Natural killer cell treated with Interleukin-12 subunit alpha and Interleukin-12 subunit beta and Interleukin-15 and Interleukin-18, amount 100 ng/mL, for 72 hours (primary cell): ENCODE data around the gene TEX9. TPM values are rescaled to one million over a fixed set of nuclear protein-coding genes. Genes with fewer than 3 reads are reported as not detected.

Experiments used
- ATAC-seq, 2 donors: fragments of 150-1000 bp; cut with Tn5 transposase in 1 of 2; sonication (Bioruptor Pico), chemical (Tn5 transposase) in 1 of 2; 2 replicates each; pipeline ENCODE4 v1.10.0; 2021
- DNase-seq: peaks from one replicate; pipeline ENCODE4 v3.0.0; 2022; ENCODE audit warnings: low spot score
- H3K27ac Mint-ChIP-seq, 2 donors: 1 replicate in 1 of 2; 2 replicates in 1 of 2; pipeline ENCODE4 v1.8.0; 2022; ENCODE audit warnings: mixed read lengths in 2 of 2, mild to moderate bottlenecking in 1 of 2, moderate library complexity in 1 of 2
- H3K27me3 Mint-ChIP-seq, 2 donors: 1 replicate in 1 of 2; 2 replicates in 1 of 2; pipeline ENCODE4 v1.8.0; 2022; ENCODE audit warnings: mixed read lengths in 2 of 2
- H3K36me3 Mint-ChIP-seq: one replicate; pipeline ENCODE4 v1.8.0; 2022; ENCODE audit warnings: mixed read lengths
- H3K4me1 Mint-ChIP-seq, 2 donors: 1 replicate in 1 of 2; 2 replicates in 1 of 2; pipeline ENCODE4 v1.8.0; 2022; ENCODE audit warnings: low read depth in 2 of 2, mixed read lengths in 2 of 2, mild to moderate bottlenecking in 1 of 2
- H3K4me3 Mint-ChIP-seq: one replicate; pipeline ENCODE4 v1.8.0; 2022; ENCODE audit warnings: mixed read lengths
- H3K9me3 Mint-ChIP-seq: 2 replicates; pipeline ENCODE4 v1.8.0; 2022; ENCODE audit warnings: mixed read lengths
- total RNA-seq, 2 donors: library from RNA; stranded (reverse); gene quantifications; one replicate each; pipeline ENCODE4 v1.2.3, GENCODE V29; 2022

Gene TEX9
- total RNA-seq, 2 donors from 2014 or later: 0.57 to 0.67 TPM

GRCh38 chr15:56432304-56432703 lies 67.1 kb downstream of the TEX9 start:
- H3K9me3 Mint-ChIP-seq: no peaks in the 10 kb centered on the region
- H3K27ac Mint-ChIP-seq: no peak overlapping the region
- ATAC-seq: no peak
- H3K27me3 Mint-ChIP-seq: peaks cover 0 to 12% of the 10 kb centered on the region in 2 donors
- H3K4me1 Mint-ChIP-seq: no peaks in the 10 kb centered on the region
- DNase-seq: no peak
- no peak overlapping the region for H3K4me3 Mint-ChIP-seq
- H3K36me3 Mint-ChIP-seq: no peaks in the 10 kb centered on the region

DNA sequence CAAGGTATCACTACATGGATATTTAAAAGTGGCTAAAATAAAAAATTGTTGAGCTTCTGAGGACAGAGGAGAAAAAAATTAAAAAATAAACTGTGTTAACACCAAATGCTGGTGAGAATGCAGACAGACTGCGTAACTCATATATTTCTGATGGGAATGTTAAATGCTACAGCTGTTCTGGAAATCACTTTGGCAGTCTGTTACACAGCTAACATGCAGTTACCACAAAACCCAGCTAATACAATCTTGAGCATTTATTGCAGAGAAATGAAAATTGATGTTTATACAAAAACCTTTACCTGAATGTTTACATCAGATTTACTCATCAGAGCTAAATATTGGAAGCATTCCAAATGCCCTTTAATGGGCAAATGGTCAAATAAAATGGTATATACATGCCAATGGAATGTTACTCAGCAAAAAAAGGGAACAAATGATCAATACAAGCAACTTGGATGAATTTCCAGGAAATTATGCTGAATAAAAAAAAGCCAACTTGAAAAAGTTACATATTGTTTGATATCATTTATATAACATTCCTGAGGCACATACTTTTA lies 75.1 kb downstream of the TEX9 start:
- DNase-seq (no peak), ATAC-seq (no peak)
- Mint-ChIP-seq H3K36me3 (no peaks in the 10 kb centered on the region), H3K9me3 (no peaks in the 10 kb centered on the region), H3K27me3 (peaks cover 0 to 16% of the 10 kb centered on the region in 2 donors), H3K4me1 (no peaks in the 10 kb centered on the region), H3K4me3 (no peak overlapping the region), H3K27ac (no peak overlapping the region)

DNA sequence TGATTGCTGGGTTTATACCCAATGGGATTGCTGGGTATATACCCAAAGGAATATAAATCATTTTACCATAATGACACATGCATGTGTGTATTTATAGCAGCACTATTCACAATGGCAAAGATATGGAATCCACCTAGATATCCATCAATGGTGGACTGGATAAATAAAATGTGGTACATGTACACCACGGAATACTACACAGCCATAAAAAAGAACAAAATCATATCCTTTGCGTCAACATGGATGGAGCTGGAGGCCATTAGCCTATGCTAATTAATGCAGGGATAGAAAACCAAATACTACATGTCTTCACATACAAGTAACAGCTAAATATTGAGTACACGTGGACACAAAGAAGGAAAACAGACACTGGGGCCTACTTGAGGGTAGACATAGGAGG lies 77.1 kb downstream of the TEX9 start:
- Mint-ChIP-seq H3K4me3 (no peak overlapping the region), H3K36me3 (no peaks in the 10 kb centered on the region), H3K27me3 (peaks cover 0 to 4% of the 10 kb centered on the region in 2 donors), H3K9me3 (no peaks in the 10 kb centered on the region), H3K27ac (no peak overlapping the region), H3K4me1 (no peaks in the 10 kb centered on the region)
- no peak for ATAC-seq
- no peak for DNase-seq

GRCh38 chr15:56445746-56446145 lies 80.5 kb downstream of the TEX9 start:
- Mint-ChIP-seq H3K27me3 (peaks cover 0 to 3% of the 10 kb centered on the region in 2 donors), H3K4me1 (no peaks in the 10 kb centered on the region)
- no peak for DNase-seq

DNA sequence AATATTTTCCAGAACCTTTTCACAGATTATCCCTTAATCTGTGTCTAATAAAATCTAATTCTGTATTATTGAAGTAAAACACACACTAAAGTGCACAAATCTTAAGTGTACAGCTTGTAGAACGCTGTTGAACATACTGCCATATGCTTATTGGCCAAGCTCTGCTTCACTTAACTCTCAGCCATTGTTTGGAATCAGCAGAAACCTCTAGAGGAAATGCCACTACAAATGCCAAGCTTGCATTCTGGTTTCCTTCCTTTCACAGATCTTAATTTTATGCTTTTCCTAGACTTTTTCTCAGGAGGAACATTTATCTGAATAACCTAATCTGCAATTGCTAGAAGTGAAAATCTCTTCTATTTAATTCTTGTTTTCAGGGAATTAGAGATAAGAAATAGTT lies 89.6 kb downstream of the TEX9 start:
- H3K4me3 Mint-ChIP-seq: no peak overlapping the region
- DNase-seq: no peak
- H3K36me3 Mint-ChIP-seq: no peaks in the 10 kb centered on the region
- no peak overlapping the region for H3K27ac Mint-ChIP-seq
- no peaks in the 10 kb centered on the region for H3K9me3 Mint-ChIP-seq
- no peaks in the 10 kb centered on the region for H3K4me1 Mint-ChIP-seq
- peaks cover 8 to 14% of the 10 kb centered on the region in 2 donors for H3K27me3 Mint-ChIP-seq
- no peak for ATAC-seq

More at GRCh38 chr15:56445746-56446145, 80.5 kb downstream of the TEX9 start:
- Mint-ChIP-seq H3K9me3 (no peaks in the 10 kb centered on the region), H3K36me3 (no peaks in the 10 kb centered on the region), H3K27ac (no peak overlapping the region), H3K4me3 (no peak overlapping the region)
- no peak for ATAC-seq

GRCh38 chr15:56456229-56456628 lies 91.0 kb downstream of the TEX9 start:
- H3K4me3 Mint-ChIP-seq: no peak overlapping the region
- DNase-seq (no peak), ATAC-seq (no peak)
- H3K36me3 Mint-ChIP-seq: no peaks in the 10 kb centered on the region
- H3K4me1 Mint-ChIP-seq: no peaks in the 10 kb centered on the region
- H3K27ac Mint-ChIP-seq: no peak overlapping the region
- peaks cover 6 to 14% of the 10 kb centered on the region in 2 donors for H3K27me3 Mint-ChIP-seq
- H3K9me3 Mint-ChIP-seq: no peaks in the 10 kb centered on the region

- no peaks in the 10 kb centered on the region for H3K36me3 Mint-ChIP-seq
- H3K4me3 Mint-ChIP-seq: no peak overlapping the region
- no peaks in the 10 kb centered on the region for H3K4me1 Mint-ChIP-seq
- DNase-seq: no peak
- ATAC-seq: no peak
- no peak overlapping the region for H3K27ac Mint-ChIP-seq
- H3K9me3 Mint-ChIP-seq: no peaks in the 10 kb centered on the region
- peaks cover 6 to 16% of the 10 kb centered on the region in 2 donors for H3K27me3 Mint-ChIP-seq
Observed at GRCh38 chr15:56459096-56459495, 93.9 kb downstream of the TEX9 start.

- DNase-seq (no peak), ATAC-seq (no peak)
- no peak overlapping the region for H3K27ac Mint-ChIP-seq
- H3K36me3 Mint-ChIP-seq: no peaks in the 10 kb centered on the region
- no peak overlapping the region for H3K4me3 Mint-ChIP-seq
- H3K27me3 Mint-ChIP-seq: peaks cover 14 to 26% of the 10 kb centered on the region in 2 donors
- H3K9me3 Mint-ChIP-seq: no peaks in the 10 kb centered on the region
- peaks cover 6 to 7% of the 10 kb centered on the region in 2 donors for H3K4me1 Mint-ChIP-seq
Observed at GRCh38 chr15:56460071-56460470, 94.8 kb downstream of the TEX9 start.

GRCh38 chr15:56460947-56461346 lies 95.7 kb downstream of the TEX9 start:
- Mint-ChIP-seq H3K4me1 (peaks cover 7 to 10% of the 10 kb centered on the region in 2 donors), H3K4me3 (no peak overlapping the region), H3K27me3 (peaks cover 12 to 28% of the 10 kb centered on the region in 2 donors), H3K27ac (no peak overlapping the region), H3K36me3 (no peaks in the 10 kb centered on the region), H3K9me3 (no peaks in the 10 kb centered on the region)
- DNase-seq: no peak
- ATAC-seq: no peak

GRCh38 chr15:56464893-56465520 lies 99.8 kb downstream of the TEX9 start, which contains the start of gene MNS1:
Gene MNS1 (minus strand): TSS chr15:56465137. CDS start chr15:56464972, 165 bp downstream.
- Mint-ChIP-seq H3K9me3 (no peaks in the 10 kb centered on the region), H3K27me3 (peaks cover 18% of the 10 kb centered on the region in 2 donors), H3K4me1 (peaks cover 17 to 22% of the 10 kb centered on the region in 2 donors), H3K27ac (no peak within 1 kb of the TSS), H3K4me3 (peak within 1 kb of the TSS; percentile 92), H3K36me3 (no peaks in the 10 kb centered on the region)
- ATAC-seq (peak; percentile 96 to 99), DNase-seq (peak; percentile 82)

DNA sequence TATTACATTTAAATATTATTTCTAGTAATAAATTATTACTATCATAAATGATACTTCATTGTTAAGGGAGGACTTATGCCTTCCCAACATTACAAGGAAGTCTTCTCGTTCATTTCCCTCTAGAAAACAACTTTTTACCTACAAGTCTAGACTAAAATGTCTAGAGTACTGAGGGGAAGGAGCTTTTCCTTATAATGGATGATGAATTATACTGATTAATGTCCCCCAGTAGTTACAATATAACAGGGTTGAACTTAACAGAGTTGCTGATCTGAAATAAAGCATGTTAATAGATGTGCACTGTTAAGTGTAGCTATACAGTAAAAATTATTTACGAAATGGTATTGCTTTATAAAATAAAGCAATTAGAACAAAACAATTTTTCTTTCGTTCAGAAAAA lies 102.4 kb downstream of the TEX9 start:
- ATAC-seq (no peak), DNase-seq (no peak)
- H3K4me1 Mint-ChIP-seq: peaks cover 17 to 22% of the 10 kb centered on the region in 2 donors
- H3K27ac Mint-ChIP-seq: no peak overlapping the region
- peaks cover 18% of the 10 kb centered on the region in 2 donors for H3K27me3 Mint-ChIP-seq
- no peaks in the 10 kb centered on the region for H3K9me3 Mint-ChIP-seq
- H3K36me3 Mint-ChIP-seq: no peaks in the 10 kb centered on the region
- no peak overlapping the region for H3K4me3 Mint-ChIP-seq

- Mint-ChIP-seq H3K4me1 (peaks cover 17 to 22% of the 10 kb centered on the region in 2 donors), H3K27ac (peak overlapping the region in 1 of 2 donors; percentile 42), H3K9me3 (no peaks in the 10 kb centered on the region), H3K4me3 (peak overlapping the region; percentile 76), H3K36me3 (no peaks in the 10 kb centered on the region), H3K27me3 (peaks cover 18% of the 10 kb centered on the region in 2 donors)
- DNase-seq: no peak
- ATAC-seq: peak in 1 of 2 donors; percentile 61
Observed at GRCh38 chr15:56468401-56468800, 103.2 kb downstream of the TEX9 start.

GRCh38 chr15:56469483-56469882 lies 104.3 kb downstream of the TEX9 start:
- peaks cover 12% of the 10 kb centered on the region in 2 donors for H3K27me3 Mint-ChIP-seq
- no peak overlapping the region for H3K4me3 Mint-ChIP-seq
- peaks cover 16 to 20% of the 10 kb centered on the region in 2 donors for H3K4me1 Mint-ChIP-seq
- no peaks in the 10 kb centered on the region for H3K36me3 Mint-ChIP-seq
- no peak overlapping the region for H3K27ac Mint-ChIP-seq
- no peaks in the 10 kb centered on the region for H3K9me3 Mint-ChIP-seq
- DNase-seq (no peak), ATAC-seq (no peak)

- peaks cover 8 to 9% of the 10 kb centered on the region in 2 donors for H3K4me1 Mint-ChIP-seq
- no peak for ATAC-seq
- H3K27me3 Mint-ChIP-seq: peaks cover 0 to 3% of the 10 kb centered on the region in 2 donors
- no peaks in the 10 kb centered on the region for H3K36me3 Mint-ChIP-seq
- H3K27ac Mint-ChIP-seq: no peak overlapping the region
- H3K9me3 Mint-ChIP-seq: no peaks in the 10 kb centered on the region
- DNase-seq: no peak
- H3K4me3 Mint-ChIP-seq: no peak overlapping the region
Observed at GRCh38 chr15:56471440-56472069, 106.3 kb downstream of the TEX9 start.
